Trophoblast cell (in vitro differentiated cells and primary cell): ENCODE data around the gene URAD.
"Not testable (repeated sequence)": the region's sequence is repeated elsewhere in the genome, so short reads cannot be mapped to it uniquely, and the experiment has no call there.

ENCODE experiments used
- DNase-seq, 2 donors: peaks; one replicate each; pipeline ENCODE4 v3.0.0-alpha.2; 2016
- H2AFZ ChIP-seq: 2 replicates; pipeline ENCODE4 v1.6.1; 2013; ENCODE audit warnings: low read length, moderate library complexity, mild to moderate bottlenecking; ENCODE audit not compliant: insufficient read depth, poor library complexity
- H2AK5ac ChIP-seq: 2 replicates; pipeline ENCODE4 v1.6.1; 2013; ENCODE audit warnings: mild to moderate bottlenecking, low read length
- H2BK120ac ChIP-seq: 2 replicates; pipeline ENCODE4 v1.6.1; 2013; ENCODE audit warnings: low read length, mild to moderate bottlenecking, moderate library complexity; ENCODE audit not compliant: insufficient read depth, poor library complexity
- H2BK12ac ChIP-seq: 2 replicates; pipeline ENCODE4 v1.6.1; 2013; ENCODE audit warnings: mild to moderate bottlenecking, low read length, moderate library complexity
- H2BK5ac ChIP-seq: 2 replicates; pipeline ENCODE4 v1.6.1; 2013; ENCODE audit warnings: low read length, low read depth, moderate library complexity, mild to moderate bottlenecking; ENCODE audit not compliant: poor library complexity
- H3K14ac ChIP-seq: 2 replicates; pipeline ENCODE4 v1.6.1; 2013; ENCODE audit warnings: mild to moderate bottlenecking, low read length
- H3K18ac ChIP-seq: 2 replicates; pipeline ENCODE4 v1.6.1; 2013; ENCODE audit warnings: mild to moderate bottlenecking, low read length
- H3K23ac ChIP-seq: 2 replicates; pipeline ENCODE4 v1.6.1; 2013; ENCODE audit warnings: low read length
- H3K27ac ChIP-seq: 2 replicates; pipeline ENCODE4 v1.5.1; 2013; ENCODE audit warnings: low read depth, mild to moderate bottlenecking, inconsistent platforms, low read length, moderate library complexity
- H3K27me3 ChIP-seq: 2 replicates; pipeline ENCODE4 v1.6.1; 2013; ENCODE audit warnings: inconsistent platforms, mild to moderate bottlenecking, low read length, moderate library complexity; ENCODE audit not compliant: insufficient read depth
- H3K36me3 ChIP-seq, 2 experiments: 1 replicate in 1 of 2; 2 replicates in 1 of 2; pipeline ENCODE4 v1.6.1; 2013; ENCODE audit warnings: low read length in 2 of 2, mild to moderate bottlenecking in 2 of 2, moderate library complexity in 1 of 2; ENCODE audit not compliant: insufficient read depth in 2 of 2, control insufficient read depth in 1 of 2
- H3K4ac ChIP-seq: 2 replicates; pipeline ENCODE4 v1.6.1; 2013; ENCODE audit warnings: low read depth, mild to moderate bottlenecking, low read length, moderate library complexity
- H3K4me1 ChIP-seq, 2 experiments: 1 replicate in 1 of 2; 2 replicates in 1 of 2; pipeline ENCODE4 v1.6.1; 2013; ENCODE audit warnings: low read length in 2 of 2, mild to moderate bottlenecking in 2 of 2, moderate library complexity in 1 of 2; ENCODE audit not compliant: insufficient read depth in 2 of 2, control insufficient read depth in 1 of 2
- H3K4me2 ChIP-seq: 2 replicates; pipeline ENCODE4 v1.6.1; 2013; ENCODE audit warnings: inconsistent platforms, mild to moderate bottlenecking, low read length, moderate library complexity
- H3K4me3 ChIP-seq: 2 replicates; pipeline ENCODE4 v1.5.1; 2013; ENCODE audit warnings: mild to moderate bottlenecking, low read depth, low read length, inconsistent platforms
- H3K79me1 ChIP-seq: one replicate; pipeline ENCODE4 v1.6.1; 2013; ENCODE audit warnings: low read length
- H3K79me2 ChIP-seq: 2 replicates; pipeline ENCODE4 v1.6.1; 2013; ENCODE audit warnings: low read length, mild to moderate bottlenecking; ENCODE audit not compliant: control insufficient read depth, insufficient read depth, poor library complexity
- H3K9ac ChIP-seq: 2 replicates; pipeline ENCODE4 v1.6.1; 2013; ENCODE audit warnings: mild to moderate bottlenecking, low read length
- H3K9me3 ChIP-seq: 2 replicates; pipeline ENCODE4 v1.6.1; 2013; ENCODE audit warnings: low read depth, mild to moderate bottlenecking, control low read depth, inconsistent platforms, low read length; ENCODE audit not compliant: insufficient read depth
- H4K12ac ChIP-seq: 2 replicates; pipeline ENCODE4 v1.6.1; 2013; ENCODE audit warnings: low read depth, mild to moderate bottlenecking, low read length, moderate library complexity
- H4K8ac ChIP-seq: 2 replicates; pipeline ENCODE4 v1.6.1; 2013; ENCODE audit warnings: low read depth, mild to moderate bottlenecking, low read length, moderate library complexity
- H4K91ac ChIP-seq: one replicate; pipeline ENCODE4 v1.6.1; 2013; ENCODE audit warnings: low read depth, mild to moderate bottlenecking, low read length, moderate library complexity
- WGBS: extraction: QIAGEN DNeasy Blood & Tissue Kit; methylation state at CpG from one replicate; pipeline ENCODE4 v1.1.7; 2013; ENCODE audit warnings: missing lambda C conversion rate; ENCODE audit not compliant: insufficient read length, insufficient coverage; ENCODE audit errors: extremely low coverage; 5-methylcytosine and 5-hydroxymethylcytosine counted together

The URAD gene

DNA sequence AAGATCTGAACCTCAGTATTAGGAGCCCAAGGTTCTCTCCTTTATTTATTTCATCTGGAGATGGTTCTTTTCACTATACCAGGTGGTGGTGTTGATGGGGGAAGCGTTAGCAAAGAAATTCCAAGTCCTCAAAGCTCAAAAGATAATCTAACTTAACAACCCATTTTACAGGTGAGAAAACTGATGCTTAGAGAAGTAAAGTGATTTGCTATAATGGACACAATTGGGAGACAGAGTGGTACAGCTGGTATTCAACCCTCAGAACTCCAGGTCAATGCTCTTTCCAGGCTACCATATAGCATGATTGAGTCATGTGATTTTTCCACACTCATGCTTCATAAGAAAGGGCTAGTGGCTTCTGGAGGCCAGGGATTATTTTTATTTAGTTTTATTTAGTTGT is 25.0 kb upstream of the URAD start:
- no peaks in the 10 kb centered on the region for H3K27me3 ChIP-seq
- no peaks in the 10 kb centered on the region for H3K79me2 ChIP-seq
- H3K4me3 ChIP-seq, result no peak overlapping the region
- no peak overlapping the region for H2BK5ac ChIP-seq
- no peak overlapping the region for H4K91ac ChIP-seq
- H3K23ac ChIP-seq, result no peak overlapping the region
- H4K8ac ChIP-seq, result no peak overlapping the region
- no CpG with 5 or more reads among the region's 1 CpG for WGBS
- H2AFZ ChIP-seq, result no peak overlapping the region
- H3K36me3 ChIP-seq, result no peaks in the 10 kb centered on the region
- no peak overlapping the region for H2BK120ac ChIP-seq
- no peak overlapping the region for H3K14ac ChIP-seq
- H2BK12ac ChIP-seq, result no peak overlapping the region
- no peak overlapping the region for H3K27ac ChIP-seq
- H3K79me1 ChIP-seq, result no peaks in the 10 kb centered on the region
- H4K12ac ChIP-seq, result no peak overlapping the region
- no peaks in the 10 kb centered on the region for H3K9me3 ChIP-seq
- H3K4me1 ChIP-seq, result no peaks in the 10 kb centered on the region
- no peak overlapping the region for H3K9ac ChIP-seq
- no peak for DNase-seq
- no peak overlapping the region for H3K4me2 ChIP-seq
- no peak overlapping the region for H3K18ac ChIP-seq
- no peak overlapping the region for H2AK5ac ChIP-seq
- H3K4ac ChIP-seq, result no peak overlapping the region

DNA sequence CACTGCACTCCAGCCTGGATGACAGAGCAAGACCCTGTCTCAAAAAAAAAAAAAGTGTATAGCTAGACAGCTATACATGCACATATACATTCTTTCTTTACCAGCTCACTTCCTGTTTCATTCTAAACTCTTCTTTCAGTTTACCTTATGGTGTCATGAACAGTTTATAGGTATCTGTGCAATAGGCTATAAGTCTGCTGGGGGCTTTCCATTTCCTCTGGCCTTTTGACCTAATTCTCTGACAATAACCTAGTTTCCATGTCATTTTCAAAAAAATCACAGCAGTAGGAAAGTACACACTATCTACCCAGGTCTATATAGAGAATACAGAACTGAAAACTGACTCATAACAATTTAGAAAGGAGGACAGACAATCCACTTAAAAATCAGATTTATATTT is 24.4 kb upstream of the URAD start:
- no peak overlapping the region for H2BK12ac ChIP-seq
- H4K8ac ChIP-seq, result no peak overlapping the region
- H4K91ac ChIP-seq, result no peak overlapping the region
- no peaks in the 10 kb centered on the region for H3K36me3 ChIP-seq
- H3K4me1 ChIP-seq, result no peaks in the 10 kb centered on the region
- no peak overlapping the region for H3K9ac ChIP-seq
- H4K12ac ChIP-seq, result no peak overlapping the region
- no peak overlapping the region for H3K14ac ChIP-seq
- H3K79me1 ChIP-seq, result no peaks in the 10 kb centered on the region
- H3K23ac ChIP-seq, result no peak overlapping the region
- no peak overlapping the region for H2AFZ ChIP-seq
- H3K4me3 ChIP-seq, result no peak overlapping the region
- no peak overlapping the region for H2BK120ac ChIP-seq
- no peak overlapping the region for H3K18ac ChIP-seq
- H3K4me2 ChIP-seq, result no peak overlapping the region
- DNase-seq, result no peak
- no peak overlapping the region for H3K27ac ChIP-seq
- H3K4ac ChIP-seq, result no peak overlapping the region
- H2BK5ac ChIP-seq, result no peak overlapping the region
- H3K9me3 ChIP-seq, result no peaks in the 10 kb centered on the region
- no peaks in the 10 kb centered on the region for H3K79me2 ChIP-seq
- H2AK5ac ChIP-seq, result no peak overlapping the region
- H3K27me3 ChIP-seq, result no peaks in the 10 kb centered on the region

DNA sequence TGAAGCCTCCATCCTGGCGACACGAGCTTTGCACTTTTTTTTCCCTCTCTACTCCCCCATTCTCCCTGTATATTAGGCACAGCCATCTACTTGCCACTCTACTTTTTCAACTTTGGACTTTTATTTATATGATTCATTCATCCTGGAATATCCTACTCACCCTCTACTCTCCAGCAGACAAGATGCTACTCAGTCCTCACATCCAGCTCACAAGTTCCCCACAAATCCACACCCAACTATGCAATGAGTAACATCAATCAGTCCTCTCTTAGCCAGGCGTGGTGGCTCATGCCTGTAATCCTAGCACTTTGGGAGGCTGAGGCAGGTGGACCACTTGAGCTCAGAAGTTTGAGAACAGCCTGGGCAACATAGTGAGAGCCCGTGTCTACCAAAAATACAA is 23.9 kb upstream of the URAD start:
- Histone ChIP-seq H3K18ac (no peak overlapping the region), H4K8ac (no peak overlapping the region), H3K27me3 (no peaks in the 10 kb centered on the region), H2BK12ac (no peak overlapping the region), H3K23ac (no peak overlapping the region), H3K4ac (no peak overlapping the region), H4K91ac (no peak overlapping the region), H3K4me3 (no peak overlapping the region), H3K36me3 (no peaks in the 10 kb centered on the region), H2AFZ (no peak overlapping the region), H3K14ac (no peak overlapping the region), H3K4me1 (no peaks in the 10 kb centered on the region), H3K4me2 (no peak overlapping the region), H2BK120ac (no peak overlapping the region), H3K27ac (no peak overlapping the region), H2BK5ac (no peak overlapping the region), H2AK5ac (no peak overlapping the region), H4K12ac (no peak overlapping the region), H3K79me2 (no peaks in the 10 kb centered on the region), H3K9ac (no peak overlapping the region), H3K9me3 (no peaks in the 10 kb centered on the region), H3K79me1 (no peaks in the 10 kb centered on the region)
- no CpG with 5 or more reads among the region's 4 CpGs for WGBS
- no peak for DNase-seq

DNA sequence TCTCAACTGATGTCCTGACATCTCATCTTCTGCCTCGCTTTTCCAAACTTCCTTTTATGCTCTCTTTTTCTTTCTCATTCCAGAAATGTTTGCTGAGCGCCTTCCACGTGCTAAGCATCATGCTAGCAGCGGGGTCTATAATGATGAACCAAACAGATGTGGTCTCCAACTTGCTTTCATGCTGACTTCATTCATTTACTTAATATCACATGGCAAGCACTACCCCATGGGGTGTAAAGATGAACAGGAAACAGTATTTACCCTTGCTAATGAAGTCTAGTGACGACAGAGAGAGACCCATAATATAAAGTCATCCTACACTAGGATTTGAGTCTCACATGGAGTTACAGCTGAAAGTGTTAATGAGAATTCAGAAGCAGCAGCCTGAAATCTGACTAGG is 21.6 kb upstream of the URAD start:
- H2BK5ac ChIP-seq, result no peak overlapping the region
- no peaks in the 10 kb centered on the region for H3K4me1 ChIP-seq
- H2BK12ac ChIP-seq, result no peak overlapping the region
- no peaks in the 10 kb centered on the region for H3K27me3 ChIP-seq
- no peak overlapping the region for H3K4ac ChIP-seq
- no peak overlapping the region for H3K18ac ChIP-seq
- no peak overlapping the region for H3K9ac ChIP-seq
- no peak overlapping the region for H3K4me3 ChIP-seq
- no peak overlapping the region for H2AFZ ChIP-seq
- no peak overlapping the region for H2AK5ac ChIP-seq
- DNase-seq, result no peak
- no peak overlapping the region for H4K91ac ChIP-seq
- H3K36me3 ChIP-seq, result no peaks in the 10 kb centered on the region
- H3K9me3 ChIP-seq, result no peaks in the 10 kb centered on the region
- H4K8ac ChIP-seq, result no peak overlapping the region
- no peaks in the 10 kb centered on the region for H3K79me2 ChIP-seq
- no peak overlapping the region for H4K12ac ChIP-seq
- H3K23ac ChIP-seq, result no peak overlapping the region
- WGBS, result no CpG with 5 or more reads among the region's 5 CpGs
- no peaks in the 10 kb centered on the region for H3K79me1 ChIP-seq
- no peak overlapping the region for H3K14ac ChIP-seq
- no peak overlapping the region for H3K27ac ChIP-seq
- no peak overlapping the region for H2BK120ac ChIP-seq
- no peak overlapping the region for H3K4me2 ChIP-seq

DNA sequence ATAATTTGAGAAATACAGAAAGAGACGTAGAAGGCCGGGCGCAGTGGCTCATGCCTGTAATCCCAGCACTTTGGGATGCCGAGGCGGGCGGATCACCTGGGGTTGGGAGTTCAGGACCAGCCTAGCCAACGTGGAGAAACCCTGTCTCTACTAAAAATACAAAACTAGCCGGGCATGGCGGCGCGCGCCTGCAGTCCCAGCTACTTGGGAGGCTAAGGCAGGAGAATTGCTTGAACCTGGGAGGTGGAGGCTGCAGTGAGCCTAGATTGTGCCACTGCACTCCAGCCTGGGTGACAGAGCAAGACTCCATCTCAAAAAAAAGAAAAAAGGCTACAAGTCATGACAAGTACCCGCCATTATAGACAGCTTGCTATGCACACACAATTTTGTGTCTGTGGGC is 16.5 kb upstream of the URAD start:
- H3K14ac ChIP-seq, H3K4me1 ChIP-seq, H2BK12ac ChIP-seq, DNase-seq, H3K36me3 ChIP-seq, H3K4me3 ChIP-seq, H3K27ac ChIP-seq, H2AK5ac ChIP-seq, H3K79me2 ChIP-seq, H2AFZ ChIP-seq, H3K27me3 ChIP-seq, H2BK120ac ChIP-seq, H4K8ac ChIP-seq, H3K9ac ChIP-seq, H2BK5ac ChIP-seq, H3K18ac ChIP-seq, H3K4ac ChIP-seq, H3K79me1 ChIP-seq, H3K23ac ChIP-seq, H3K4me2 ChIP-seq, H3K9me3 ChIP-seq, H4K91ac ChIP-seq, H4K12ac ChIP-seq: not testable (repeated sequence)
- WGBS, result no CpG with 5 or more reads among the region's 13 CpGs
